Aorta (tissue), 4 donors: ENCODE measurements around the gene CYP2J2. TPM values are rescaled to one million over a fixed set of nuclear protein-coding genes. Genes with fewer than 3 reads are reported as not detected.

Source experiments
- polyA plus RNA-seq, 2 donors: library from polyadenylated mRNA; stranded (reverse); fragments of 200-250 nt; gene quantifications; one replicate each; pipeline ENCODE4 v1.2.3, GENCODE V29; 2013
- total RNA-seq, 2 donors: library from RNA; stranded (reverse); fragmentation: NEBNext Ultra II Directional; extraction: Animal tissue kit (Norgen Biotek cat#: 25700); gene quantifications; one replicate each; pipeline ENCODE4 v1.2.1, GENCODE V29; 2021
- donor health status: healthy with polysubstance abuse.
- donor health status: Bipolar disorder and iron deficiency.
- donor health status: DM: no; HTN: no; CAD: no.
- donor health status: DM: yes; HTN: yes; CAD: no.

CYP2J2 gene
- total and polyA plus RNA-seq, 4 donors = 0.16 to 1.5 (median 0.38) TPM

Other genes with a start within 250 kb of the CYP2J2 start
- gene HOOK1, start 111.8 kb downstream of the CYP2J2 start, total RNA-seq = 1 to 10 TPM in 1 of 2 donors, under 1 TPM in 1; 0.51 to 1.4 TPM
- 1 to 10 TPM in 1 of 2 donors, under 1 TPM in 1; 0.13 to 2.8 TPM for gene HOOK1, start 111.8 kb downstream of the CYP2J2 start, polyA plus RNA-seq
- gene C1orf87, start 147.0 kb upstream of the CYP2J2 start, total RNA-seq = under 1 TPM; 0.23 to 0.51 TPM
- 1 to 10 TPM in 1 of 2 donors, under 1 TPM in 1; 0.38 to 1.0 TPM for gene C1orf87, start 147.0 kb upstream of the CYP2J2 start, polyA plus RNA-seq